Fibroblast of the aortic adventitia (primary cell): ENCODE data around the gene ARID1B. TPM values are rescaled to one million over a fixed set of nuclear protein-coding genes. Genes with fewer than 3 reads are reported as not detected.

ENCODE experiments used
- DNase-seq: peaks from one replicate; pipeline ENCODE4 v3.0.0-alpha.2; 2010; ENCODE audit warnings: low read depth
- H3K4me3 ChIP-seq: 2 replicates; pipeline ENCODE4 v1.5.1; 2011; ENCODE audit warnings: low read depth, mild to moderate bottlenecking, control low read depth, low read length, moderate library complexity
- total RNA-seq: library from RNA; depleted of rRNA; stranded (reverse); fragments of >200 nt; gene quantifications from 2 replicates; pipeline ENCODE4 v1.2.3, GENCODE V29; 2012; ENCODE audit warnings: low replicate concordance
- TF ChIP-seq, protein P1 (sequence below): IDR thresholded peaks from 2 replicates; pipeline ENCODE4 v1.5.1; 2011; ENCODE audit warnings: mild to moderate bottlenecking, low read length, control low read depth, inconsistent platforms; ENCODE audit not compliant: insufficient read depth

ARID1B gene
- total RNA-seq, 1 donor = 55.9 TPM

DNA sequence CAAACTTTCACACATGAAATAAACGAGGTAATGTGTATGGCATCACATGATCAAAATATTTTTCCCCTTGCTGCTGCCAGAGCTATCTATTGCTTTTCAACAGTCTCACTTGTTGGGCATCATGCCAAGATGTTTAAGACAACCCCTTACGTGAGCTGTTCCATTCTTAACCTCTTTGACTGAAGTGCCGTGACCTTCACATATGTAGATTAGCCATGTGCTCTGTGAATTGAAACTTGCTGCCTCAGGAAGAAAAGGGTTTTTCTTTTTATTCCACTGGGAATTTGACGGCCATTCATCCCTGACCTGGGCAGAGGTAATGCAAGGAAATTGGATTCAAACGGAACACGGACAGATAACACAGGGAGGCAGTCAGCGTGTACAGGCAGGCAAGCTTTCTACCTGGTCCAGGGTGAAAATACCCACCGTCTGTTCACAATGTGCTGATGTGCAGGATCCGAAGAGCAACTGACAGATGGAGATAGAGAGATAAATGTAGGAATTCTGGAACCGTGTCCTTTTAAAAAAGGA, 14.2 kb downstream of the ARID1B start:
- TF ChIP-seq, protein P1, sequence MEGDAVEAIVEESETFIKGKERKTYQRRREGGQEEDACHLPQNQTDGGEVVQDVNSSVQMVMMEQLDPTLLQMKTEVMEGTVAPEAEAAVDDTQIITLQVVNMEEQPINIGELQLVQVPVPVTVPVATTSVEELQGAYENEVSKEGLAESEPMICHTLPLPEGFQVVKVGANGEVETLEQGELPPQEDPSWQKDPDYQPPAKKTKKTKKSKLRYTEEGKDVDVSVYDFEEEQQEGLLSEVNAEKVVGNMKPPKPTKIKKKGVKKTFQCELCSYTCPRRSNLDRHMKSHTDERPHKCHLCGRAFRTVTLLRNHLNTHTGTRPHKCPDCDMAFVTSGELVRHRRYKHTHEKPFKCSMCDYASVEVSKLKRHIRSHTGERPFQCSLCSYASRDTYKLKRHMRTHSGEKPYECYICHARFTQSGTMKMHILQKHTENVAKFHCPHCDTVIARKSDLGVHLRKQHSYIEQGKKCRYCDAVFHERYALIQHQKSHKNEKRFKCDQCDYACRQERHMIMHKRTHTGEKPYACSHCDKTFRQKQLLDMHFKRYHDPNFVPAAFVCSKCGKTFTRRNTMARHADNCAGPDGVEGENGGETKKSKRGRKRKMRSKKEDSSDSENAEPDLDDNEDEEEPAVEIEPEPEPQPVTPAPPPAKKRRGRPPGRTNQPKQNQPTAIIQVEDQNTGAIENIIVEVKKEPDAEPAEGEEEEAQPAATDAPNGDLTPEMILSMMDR = no peak
- peak; percentile 74 for DNase-seq
- H3K4me3 ChIP-seq = no peak overlapping the region

DNA sequence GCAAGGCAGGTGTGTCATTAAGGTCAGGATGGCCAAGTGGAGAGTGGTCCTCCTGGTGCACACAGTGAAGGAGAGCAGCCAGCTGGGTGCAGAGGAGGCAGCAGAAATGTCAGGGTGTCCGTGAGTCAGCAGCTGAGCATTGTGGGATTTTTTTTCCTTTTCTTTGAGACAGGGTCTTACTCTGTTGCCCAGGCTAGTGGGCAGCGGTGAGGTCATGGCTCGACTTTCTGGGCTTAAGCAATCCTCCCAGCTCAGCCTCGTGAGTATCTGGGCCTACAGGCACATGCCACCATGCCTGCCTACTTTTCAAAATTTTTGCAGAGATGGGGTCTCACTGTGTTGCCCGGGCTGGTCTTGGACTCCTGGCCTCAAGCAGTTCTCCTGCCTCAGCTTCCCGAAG, 16.0 kb downstream of the ARID1B start:
- TF ChIP-seq, protein P1 = no peak
- no peak overlapping the region for H3K4me3 ChIP-seq

DNA sequence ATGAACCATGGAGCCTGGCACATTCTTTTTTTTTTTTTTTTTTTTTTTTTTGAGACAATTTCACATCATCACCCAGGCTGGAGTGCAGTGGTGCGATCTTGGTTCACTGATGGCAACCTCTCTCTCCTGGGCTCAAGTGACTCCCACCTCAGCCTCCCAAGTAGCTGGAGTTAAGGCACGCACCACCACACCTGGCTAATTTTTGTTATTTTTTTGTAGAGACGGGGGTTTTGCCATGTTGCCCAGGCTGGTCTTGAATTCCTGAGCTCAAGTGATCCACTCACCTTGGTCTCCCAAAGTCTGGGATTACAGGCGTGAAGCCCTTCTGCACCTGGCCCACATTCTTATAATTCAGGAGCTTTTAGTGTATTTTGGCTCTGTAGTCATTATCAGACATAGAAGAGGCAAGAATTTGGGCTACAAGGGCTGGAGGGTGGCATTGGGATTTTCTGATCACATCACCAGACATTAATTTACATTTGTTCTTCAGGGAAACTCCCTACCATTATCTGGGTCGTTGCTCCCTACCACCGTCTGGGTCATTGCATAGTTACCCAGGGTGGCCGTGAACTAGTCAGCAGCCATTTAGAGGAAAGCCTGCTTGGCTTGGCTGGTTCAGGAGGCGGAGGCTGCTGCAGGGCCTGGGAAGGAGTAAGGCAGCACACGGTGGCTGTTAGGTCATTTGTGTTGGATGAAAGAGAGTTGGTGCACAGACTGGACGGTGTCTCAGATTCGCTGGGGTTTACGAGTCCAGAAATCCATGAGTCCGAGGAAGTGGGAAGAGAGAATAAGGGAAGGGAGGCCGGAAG, 17.6 kb downstream of the ARID1B start:
- DNase-seq = no peak
- TF ChIP-seq, protein P1 = no peak
- no peak overlapping the region for H3K4me3 ChIP-seq

More for the DNA sequence above, 16.0 kb downstream of the ARID1B start:
- no peak for DNase-seq

DNA sequence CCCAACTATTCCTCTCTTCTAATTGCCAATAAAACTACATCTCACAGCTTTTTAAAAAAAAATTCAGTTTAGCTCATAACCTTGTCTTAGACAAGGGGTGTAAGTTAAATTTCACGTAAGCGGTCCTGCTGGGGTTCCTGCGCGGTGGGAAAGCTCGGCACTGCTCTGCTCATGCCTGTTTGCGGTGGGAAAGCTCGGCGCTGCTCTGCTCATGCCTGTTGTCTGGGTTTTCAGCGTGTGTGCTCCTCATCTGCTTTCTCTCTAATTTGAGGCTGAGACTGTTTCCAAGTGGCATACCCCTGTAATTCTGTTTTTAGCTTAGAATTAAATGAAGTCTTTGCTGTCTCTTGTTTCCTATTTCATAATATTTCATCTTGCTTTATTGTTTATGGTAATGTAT, 18.6 kb downstream of the ARID1B start:
- DNase-seq = no peak
- TF ChIP-seq, protein P1 = no peak
- H3K4me3 ChIP-seq = peak overlapping the region; percentile 46

DNA sequence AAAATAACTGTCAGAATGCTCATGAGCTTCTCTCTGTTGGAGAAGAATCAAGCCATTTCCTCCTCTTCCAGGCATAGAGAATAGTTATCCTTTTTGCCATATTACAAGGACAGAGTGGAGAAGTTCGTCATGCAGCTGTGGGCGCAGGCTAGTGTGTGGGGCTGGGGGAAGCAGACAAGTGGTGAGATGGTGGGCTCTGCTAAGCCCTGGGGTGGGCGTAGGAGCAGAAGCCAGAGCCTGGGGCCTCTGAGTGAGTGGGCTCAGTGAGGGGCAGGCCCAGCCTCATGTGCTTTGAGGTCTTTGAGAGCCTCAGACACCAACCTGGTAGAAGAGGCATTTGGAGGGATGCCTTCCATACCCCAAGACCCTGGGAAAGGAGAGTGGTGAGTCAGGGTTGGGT, 19.4 kb downstream of the ARID1B start:
- DNase-seq = no peak
- H3K4me3 ChIP-seq = no peak overlapping the region
- TF ChIP-seq, protein P1 = no peak

DNA sequence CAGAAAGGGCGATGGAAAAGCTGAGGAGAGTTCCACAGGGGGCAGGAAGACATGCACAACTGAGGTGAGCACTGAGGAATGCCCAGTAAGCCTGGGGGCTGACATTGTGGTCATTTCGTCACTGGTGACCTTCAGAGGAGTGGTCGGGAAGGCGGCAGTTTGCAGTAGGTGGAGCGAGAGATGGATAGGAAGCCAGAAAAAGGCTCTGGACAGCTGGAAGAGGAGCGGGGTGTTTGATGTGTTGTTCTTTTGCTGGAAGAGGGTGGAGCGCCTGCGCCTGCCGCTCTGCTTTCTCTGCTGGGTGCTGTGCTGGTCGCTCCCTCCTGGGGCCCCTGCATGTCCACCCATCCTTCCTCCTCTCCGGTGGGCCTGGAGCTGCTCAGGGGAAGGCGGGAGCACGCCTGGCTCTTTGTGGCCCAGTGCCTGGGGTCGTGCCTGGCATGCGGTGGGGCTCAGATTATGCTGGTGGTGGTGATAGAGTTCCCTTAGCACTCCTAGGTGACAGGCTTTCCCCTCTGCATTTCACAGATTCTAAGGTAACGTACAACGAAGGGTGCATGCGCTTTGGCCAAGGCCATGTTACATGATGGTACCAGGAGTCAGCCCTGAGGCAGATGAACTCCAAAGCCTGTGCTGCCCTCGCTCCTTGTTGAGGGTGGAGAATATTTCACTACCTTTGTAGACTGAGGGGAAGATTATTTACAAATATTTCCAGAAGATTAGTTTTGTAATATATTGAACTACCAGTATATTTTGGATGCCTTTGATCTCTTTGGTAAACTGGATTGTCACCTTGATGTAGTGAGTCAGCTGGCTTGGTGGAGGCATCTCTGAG, 20.9 kb downstream of the ARID1B start:
- TF ChIP-seq, protein P1 = no peak
- no peak overlapping the region for H3K4me3 ChIP-seq
- no peak for DNase-seq
